Measurements from ENCODE around the gene SH3RF3.

- TF ChIP-seq TAF1 (IDR thresholded peaks at IDR 0.05; ENCODE audit: low read depth, low read length) (no peak), POU2F2 (IDR thresholded peaks at IDR 0.05; ENCODE audit: low read depth, low read length) (no peak), POLR2A (IDR thresholded peaks at IDR 0.05; ENCODE audit: low read depth, low read length) (no peak), POLR2AphosphoS5 (IDR thresholded peaks at IDR 0.05; ENCODE audit: low read depth, low read length) (no peak)
Measured at GRCh38 chr2:109210431-109211200, 81.6 kb downstream of the SH3RF3 start.
